Middle frontal gyrus (tissue), 1 donor: ENCODE measurements around the gene UBE2E2.

Experiments used
- DNase-seq: peaks from one replicate; pipeline ENCODE4 v3.0.0-alpha.2; 2015; ENCODE audit warnings: low spot score; ENCODE audit errors: extremely low spot score

Gene UBE2E2

GRCh38 chr3:23275061-23275460, 71.9 kb downstream of the UBE2E2 start:
- DNase-seq = no peak

DNA sequence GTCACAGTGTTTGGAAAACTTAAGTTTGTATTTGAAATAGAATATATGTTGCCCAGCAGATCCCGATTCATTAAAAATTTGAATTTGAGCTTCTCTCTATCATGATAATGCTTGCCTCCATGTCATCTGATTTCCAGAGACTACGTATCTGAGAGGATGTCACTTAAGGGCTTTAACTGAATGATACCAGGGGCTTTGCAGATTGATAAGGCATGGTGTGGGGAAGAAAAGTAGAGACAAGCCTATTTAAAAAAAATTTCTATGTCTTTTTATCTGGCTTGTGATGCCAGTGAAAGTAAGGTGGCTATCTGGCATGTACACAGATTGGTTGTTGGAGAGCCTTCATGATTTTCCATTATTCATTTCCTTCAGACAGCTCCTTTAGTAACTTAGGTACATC, 72.7 kb downstream of the UBE2E2 start:
- no peak for DNase-seq

GRCh38 chr3:23276913-23277658, 74.0 kb downstream of the UBE2E2 start:
- no peak for DNase-seq

GRCh38 chr3:23277688-23278087, 74.6 kb downstream of the UBE2E2 start:
- DNase-seq = no peak

GRCh38 chr3:23283625-23284024, 80.5 kb downstream of the UBE2E2 start:
- DNase-seq = no peak

GRCh38 chr3:23288286-23288685, 85.2 kb downstream of the UBE2E2 start:
- no peak for DNase-seq

DNA sequence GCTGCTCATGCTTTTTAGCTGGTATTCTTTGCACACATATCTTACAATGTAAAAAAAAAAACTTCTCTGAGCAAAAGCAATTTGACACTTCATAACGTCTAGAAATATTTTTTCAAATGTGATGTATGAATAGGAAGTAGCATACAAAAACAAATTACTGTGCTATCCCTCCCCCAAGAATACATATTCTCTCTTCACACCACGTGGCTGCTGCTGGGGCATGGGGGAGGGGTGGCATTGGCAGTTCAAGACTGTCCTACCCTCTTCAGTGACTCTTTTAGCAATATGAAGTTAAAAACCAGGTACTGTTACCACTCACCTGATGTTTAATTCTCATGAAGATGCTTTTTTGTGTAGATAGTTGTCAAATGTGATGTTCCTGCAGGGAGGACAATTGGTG, 85.6 kb downstream of the UBE2E2 start:
- no peak for DNase-seq

DNA sequence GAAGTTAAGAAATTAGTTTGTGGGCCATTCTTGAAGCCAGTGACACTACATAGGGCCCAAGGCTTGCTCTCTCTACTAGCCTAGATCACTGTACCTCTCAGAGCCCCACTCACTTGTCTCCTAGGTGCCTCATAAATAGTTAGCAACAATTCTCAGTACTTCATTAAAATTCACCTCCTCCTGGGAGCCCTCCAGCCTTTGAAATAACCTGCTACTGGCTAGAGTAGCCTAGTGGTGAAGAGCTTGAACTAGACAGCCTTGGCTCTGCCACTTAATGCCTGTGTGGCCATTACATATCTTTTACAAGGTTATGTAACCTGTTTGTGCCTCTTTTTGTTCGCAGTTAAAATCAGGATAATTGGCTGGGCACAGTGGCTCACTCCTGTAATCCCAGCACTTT, 89.3 kb downstream of the UBE2E2 start:
- no peak for DNase-seq

DNA sequence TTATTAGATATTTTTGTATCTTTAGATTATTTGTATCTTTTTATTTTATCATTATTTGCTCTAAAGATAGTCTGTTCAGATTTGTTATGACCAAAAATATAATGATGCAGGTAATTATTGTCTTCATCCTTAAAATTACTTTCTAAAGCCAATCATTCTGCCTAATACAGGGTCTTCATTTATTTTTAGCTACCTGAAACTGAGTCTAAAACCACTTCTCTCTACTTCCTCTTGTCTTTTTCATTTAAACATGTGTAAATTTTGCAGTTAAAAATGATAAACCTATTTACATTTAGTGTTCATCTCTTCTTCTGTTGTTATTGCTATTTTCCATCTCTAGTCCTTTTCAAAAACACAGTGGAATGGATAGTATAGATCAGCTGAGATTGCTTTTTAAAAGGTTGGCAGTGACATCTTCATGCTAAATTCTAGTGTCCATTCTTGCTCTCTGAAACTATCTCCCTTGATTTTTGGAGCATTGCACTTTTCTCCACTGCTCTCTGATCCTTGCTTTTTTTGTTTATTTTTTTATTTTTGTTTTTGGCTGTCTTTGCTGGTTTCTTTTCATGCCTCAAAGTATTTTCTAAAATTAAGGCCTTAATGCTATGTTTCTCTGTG, 91.8 kb downstream of the UBE2E2 start:
- no peak for DNase-seq

GRCh38 chr3:23301819-23302218, 98.7 kb downstream of the UBE2E2 start:
- DNase-seq = no peak

- no peak for DNase-seq
These were observed 99.1 kb downstream of the UBE2E2 start for GRCh38 chr3:23302271-23302670.

GRCh38 chr3:23303601-23304217, 100.6 kb downstream of the UBE2E2 start:
- no peak for DNase-seq

- DNase-seq = no peak
These were observed 101.3 kb downstream of the UBE2E2 start for GRCh38 chr3:23304424-23304823.

DNA sequence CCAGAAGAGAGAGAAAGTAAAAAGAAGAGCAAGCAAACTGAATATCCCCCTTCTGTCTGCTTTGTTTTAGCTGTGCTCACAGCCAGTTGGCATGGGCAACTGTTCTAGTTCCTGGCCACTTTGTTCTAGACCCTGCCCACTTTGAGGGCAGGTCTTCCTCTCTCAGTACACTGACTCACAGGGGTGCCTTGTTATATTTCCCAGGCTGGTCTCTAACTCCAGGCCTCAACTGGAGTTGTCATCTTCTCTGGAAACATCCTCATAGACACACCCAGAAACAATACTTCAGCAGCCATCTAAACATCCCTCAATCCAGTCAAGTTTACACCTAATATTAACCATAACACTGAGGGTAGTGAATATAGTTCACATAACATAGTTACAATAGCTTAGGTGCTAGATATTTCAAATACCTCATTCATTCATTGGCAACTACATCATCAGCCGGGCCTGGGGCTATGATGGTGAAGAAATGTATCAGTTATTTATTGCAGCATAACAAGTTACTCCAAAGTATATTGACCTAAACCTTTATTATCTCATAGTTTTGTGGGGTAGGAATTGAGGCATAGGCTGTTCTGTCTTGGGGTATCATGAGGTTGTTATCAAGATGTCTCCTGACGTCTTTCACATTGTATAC, 106.0 kb downstream of the UBE2E2 start:
- no peak for DNase-seq

GRCh38 chr3:23312866-23313265, 109.7 kb downstream of the UBE2E2 start:
- no peak for DNase-seq

GRCh38 chr3:23314981-23315762, 112.0 kb downstream of the UBE2E2 start:
- no peak for DNase-seq

DNA sequence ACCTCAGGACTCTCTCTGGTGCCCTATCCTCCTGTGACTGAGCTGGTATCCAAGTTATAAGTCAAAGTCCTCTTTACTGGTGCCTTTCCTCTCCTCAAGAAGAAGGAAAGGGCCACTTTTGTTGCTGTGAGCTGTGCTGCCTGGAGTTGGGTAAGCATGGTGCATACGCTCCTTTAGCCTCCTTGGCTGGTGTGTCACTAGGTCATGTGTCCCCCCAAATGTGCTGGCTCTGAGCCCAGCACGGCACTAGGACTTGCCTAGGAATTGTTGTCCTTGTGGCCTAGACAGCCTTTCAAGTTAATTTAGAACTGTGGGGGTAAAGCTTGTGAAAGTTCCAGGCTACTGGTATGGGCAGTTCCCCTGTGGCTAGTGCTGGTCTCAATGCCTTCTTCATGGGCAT, 113.8 kb downstream of the UBE2E2 start:
- no peak for DNase-seq

- no peak for DNase-seq
These were observed 116.5 kb downstream of the UBE2E2 start for GRCh38 chr3:23319366-23320312.

- no peak for DNase-seq
These were observed 117.8 kb downstream of the UBE2E2 start for GRCh38 chr3:23320586-23321570.
